ENCODE results near the gene PRKAB1. TPM values are rescaled to one million over a fixed set of nuclear protein-coding genes. Genes with fewer than 3 reads are reported as not detected.

Gene PRKAB1
- total RNA-seq, 2 donors from 2014 or later = 28.8 to 32.0 TPM

GRCh38 chr12:119672194-119672593 is 4.3 kb downstream of the PRKAB1 start:
- Mint-ChIP-seq H3K9me3 (no peaks in the 10 kb centered on the region), H3K4me3 (no peak overlapping the region), H3K4me1 (peaks cover 26% of the 10 kb centered on the region), H3K27ac (no peak overlapping the region), H3K27me3 (ENCODE audit: insufficient read depth) (no peaks in the 10 kb centered on the region), H3K36me3 (ENCODE audit: low read depth) (peaks cover 75% of the 10 kb centered on the region)
- peaks cover 74% of the 10 kb centered on the region for H3K36me3 ChIP-seq (ENCODE audit: control insufficient read depth, insufficient read depth, low read length)
- whole genome bisulfite sequencing, 2 experiments (ENCODE audit: insufficient coverage in 1 of 2, insufficient read length in 1 of 2) = 94 to 97% methylated on average over 6 to 8 of the region's 8 CpGs
- no peak for DNase-seq
- H3K9ac ChIP-seq (ENCODE audit: extremely low read depth, low read length, poor library complexity, severe bottlenecking) = no peak overlapping the region
- H3K4me3 ChIP-seq (ENCODE audit: low read length) = no peak overlapping the region
- no peaks in the 10 kb centered on the region for H3K9me3 ChIP-seq (ENCODE audit: control insufficient read depth, low read length)
- no peaks in the 10 kb centered on the region for H3K27me3 ChIP-seq (ENCODE audit: control insufficient read depth, insufficient read depth, low read length, poor library complexity, severe bottlenecking)
- H3K4me1 ChIP-seq (ENCODE audit: control insufficient read depth, insufficient read depth, low read length) = peaks cover under 1% of the 10 kb centered on the region
- H3K27ac ChIP-seq (ENCODE audit: low read depth, low read length) = no peak overlapping the region
- TF ChIP-seq CTCF (conservative IDR thresholded peaks at IDR 0.05) = no peak

GRCh38 chr12:119673634-119674033 is 5.7 kb downstream of the PRKAB1 start:
- no peaks in the 10 kb centered on the region for H3K4me1 ChIP-seq (ENCODE audit: control insufficient read depth, insufficient read depth, low read length)
- WGBS, 2 experiments (ENCODE audit: insufficient coverage in 1 of 2, insufficient read length in 1 of 2) = 93 to 96% methylated on average over 5 to 7 of the region's 7 CpGs
- no peaks in the 10 kb centered on the region for H3K27me3 ChIP-seq (ENCODE audit: control insufficient read depth, insufficient read depth, low read length, poor library complexity, severe bottlenecking)
- H3K4me3 ChIP-seq (ENCODE audit: low read length) = no peak overlapping the region
- Mint-ChIP-seq H3K4me1 (peaks cover 23% of the 10 kb centered on the region), H3K27me3 (ENCODE audit: insufficient read depth) (no peaks in the 10 kb centered on the region), H3K36me3 (ENCODE audit: low read depth) (peaks cover 88% of the 10 kb centered on the region), H3K9me3 (no peaks in the 10 kb centered on the region), H3K27ac (no peak overlapping the region), H3K4me3 (no peak overlapping the region)
- TF ChIP-seq CTCF (conservative IDR thresholded peaks at IDR 0.05) = no peak
- peaks cover 87% of the 10 kb centered on the region for H3K36me3 ChIP-seq (ENCODE audit: control insufficient read depth, insufficient read depth, low read length)
- DNase-seq = no peak
- H3K27ac ChIP-seq (ENCODE audit: low read depth, low read length) = no peak overlapping the region
- no peak overlapping the region for H3K9ac ChIP-seq (ENCODE audit: extremely low read depth, low read length, poor library complexity, severe bottlenecking)
- H3K9me3 ChIP-seq (ENCODE audit: control insufficient read depth, low read length) = no peaks in the 10 kb centered on the region

GRCh38 chr12:119674560-119674959 is 6.6 kb downstream of the PRKAB1 start:
- Mint-ChIP-seq H3K4me1 (peaks cover 31% of the 10 kb centered on the region), H3K27me3 (ENCODE audit: insufficient read depth) (no peaks in the 10 kb centered on the region), H3K9me3 (no peaks in the 10 kb centered on the region), H3K36me3 (ENCODE audit: low read depth) (peaks cover 94% of the 10 kb centered on the region), H3K4me3 (no peak overlapping the region), H3K27ac (no peak overlapping the region)
- H3K9me3 ChIP-seq (ENCODE audit: control insufficient read depth, low read length) = no peaks in the 10 kb centered on the region
- peaks cover 97% of the 10 kb centered on the region for H3K36me3 ChIP-seq (ENCODE audit: control insufficient read depth, insufficient read depth, low read length)
- H3K27ac ChIP-seq (ENCODE audit: low read depth, low read length) = no peak overlapping the region
- no peaks in the 10 kb centered on the region for H3K27me3 ChIP-seq (ENCODE audit: control insufficient read depth, insufficient read depth, low read length, poor library complexity, severe bottlenecking)
- no peak overlapping the region for H3K4me3 ChIP-seq (ENCODE audit: low read length)
- no peak for DNase-seq
- no peak overlapping the region for H3K9ac ChIP-seq (ENCODE audit: extremely low read depth, low read length, poor library complexity, severe bottlenecking)
- H3K4me1 ChIP-seq (ENCODE audit: control insufficient read depth, insufficient read depth, low read length) = no peaks in the 10 kb centered on the region
- no peak for TF ChIP-seq CTCF (conservative IDR thresholded peaks at IDR 0.05)
- 95 to 100% methylated on average over 4 of the region's 4 CpGs for WGBS, 2 experiments (ENCODE audit: insufficient coverage in 1 of 2, insufficient read length in 1 of 2)
